Measurements from ENCODE around the gene EEF1AKMT3.
"Not testable (repeated sequence)": the region's sequence is repeated elsewhere in the genome, so short reads cannot be mapped to it uniquely, and the experiment has no call there.

The EEF1AKMT3 gene

GRCh38 chr12:57795354-57795753, 22.9 kb downstream of the EEF1AKMT3 start:
- DNase-seq, result no peak

GRCh38 chr12:57796996-57797395, 24.6 kb downstream of the EEF1AKMT3 start:
- no peak for DNase-seq

DNA sequence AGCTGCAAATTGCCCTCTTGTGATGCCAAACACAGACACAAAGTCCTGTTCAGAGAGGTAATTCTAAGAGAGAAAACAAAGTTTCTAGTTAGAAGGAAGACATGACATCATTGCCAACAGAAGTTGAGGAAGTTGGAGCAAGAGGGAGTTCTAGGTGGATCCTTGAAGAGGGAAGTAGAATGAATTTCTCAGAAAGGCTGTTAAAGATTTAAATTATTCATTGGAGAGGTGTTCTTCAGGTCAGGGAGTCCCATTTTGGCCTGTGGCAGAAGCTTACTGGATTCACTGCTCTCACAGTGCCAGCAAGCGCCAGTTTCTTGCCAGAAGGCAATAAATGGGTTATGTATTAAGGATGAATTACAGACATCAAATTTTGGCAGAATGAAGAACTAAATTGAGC, 25.5 kb downstream of the EEF1AKMT3 start:
- no peak for DNase-seq

DNA sequence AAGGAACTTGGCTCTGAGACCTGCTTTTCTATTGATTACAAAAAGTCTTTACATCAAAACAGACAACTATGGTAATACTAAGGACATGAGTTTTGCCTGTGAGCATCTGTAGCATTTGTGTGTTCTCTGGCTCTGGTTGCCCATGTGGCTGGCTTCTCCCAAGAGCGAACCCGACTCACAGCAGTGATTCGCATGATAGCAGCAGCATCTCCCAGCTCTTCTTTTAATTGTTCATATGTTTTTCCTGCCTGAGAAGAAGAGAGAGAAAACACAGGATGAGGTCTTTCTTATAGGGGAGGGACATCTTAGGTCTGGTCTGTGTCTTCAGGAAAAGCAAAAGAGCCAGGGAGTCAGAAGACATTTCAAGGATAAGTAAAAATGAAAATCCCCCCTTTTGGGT, 28.6 kb downstream of the EEF1AKMT3 start:
- DNase-seq, result no peak

- DNase-seq, result no peak
Observed at GRCh38 chr12:57802607-57803006, 30.2 kb downstream of the EEF1AKMT3 start.

DNA sequence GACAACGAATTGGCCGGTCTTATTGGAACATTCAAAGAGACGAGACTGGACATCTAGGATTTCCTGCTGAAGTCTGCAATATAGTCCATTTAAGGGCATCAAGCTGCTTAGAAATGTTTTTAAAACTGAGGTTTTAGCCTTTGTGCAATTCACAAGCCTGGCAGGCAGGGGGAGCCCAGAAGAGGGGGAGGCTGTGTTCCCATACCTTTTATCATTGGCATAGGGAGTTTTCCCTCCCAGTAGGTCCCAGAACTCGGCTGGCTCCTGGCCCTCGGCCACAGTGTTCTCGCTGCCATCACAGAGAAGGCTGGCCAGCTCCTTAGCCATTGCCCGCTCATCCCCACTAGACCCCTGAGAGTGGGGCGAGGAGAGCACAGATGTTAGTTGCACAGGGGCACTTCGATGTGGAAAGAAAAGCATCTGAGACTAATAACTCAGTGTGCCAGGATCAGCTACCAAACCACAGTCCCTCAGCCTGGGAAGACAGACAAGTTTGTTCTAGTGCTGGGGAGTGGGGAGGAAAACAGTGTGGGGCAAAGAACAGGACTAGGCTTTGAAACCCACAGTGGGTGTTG, 31.0 kb downstream of the EEF1AKMT3 start:
- no peak for DNase-seq

DNA sequence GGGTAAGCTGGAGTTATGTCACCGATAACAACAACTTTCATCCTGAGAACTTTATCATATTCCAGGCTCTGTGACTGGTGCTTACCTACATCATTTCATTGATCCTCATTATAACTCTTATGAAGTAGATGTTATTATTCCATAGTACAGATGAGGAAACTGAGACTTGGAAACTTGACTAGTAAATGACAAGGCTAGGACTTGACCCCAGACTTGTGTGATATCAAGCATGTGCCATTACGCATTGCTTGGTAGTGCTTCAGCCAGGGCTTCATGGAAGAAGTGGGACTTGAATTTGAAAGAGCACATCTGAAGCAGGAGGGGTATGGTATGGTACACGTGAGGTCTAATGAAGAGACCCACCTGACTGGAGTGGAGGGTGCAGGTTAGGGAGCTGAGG, 34.3 kb downstream of the EEF1AKMT3 start:
- DNase-seq, result no peak

DNA sequence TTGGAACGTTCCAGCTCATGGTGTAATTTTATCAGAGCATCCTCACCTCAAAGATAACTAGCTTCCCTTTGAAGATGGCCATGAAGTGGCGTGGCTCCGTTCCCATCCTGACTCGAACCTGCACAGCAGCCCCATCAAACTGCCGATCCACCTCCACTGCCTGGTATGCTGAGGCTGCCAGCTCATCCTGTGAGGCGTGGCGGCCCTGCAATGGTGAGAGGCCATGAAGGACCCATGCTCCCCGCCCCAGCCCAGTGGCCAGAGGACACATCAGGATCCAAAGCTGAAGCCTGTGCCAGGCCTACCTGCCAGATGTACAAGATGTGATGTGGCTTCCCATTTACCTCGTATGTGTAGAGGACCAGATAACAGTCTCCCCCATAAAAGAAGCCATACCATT, 34.9 kb downstream of the EEF1AKMT3 start:
- DNase-seq, result no peak

GRCh38 chr12:57808351-57808750, 35.9 kb downstream of the EEF1AKMT3 start:
- no peak for DNase-seq

DNA sequence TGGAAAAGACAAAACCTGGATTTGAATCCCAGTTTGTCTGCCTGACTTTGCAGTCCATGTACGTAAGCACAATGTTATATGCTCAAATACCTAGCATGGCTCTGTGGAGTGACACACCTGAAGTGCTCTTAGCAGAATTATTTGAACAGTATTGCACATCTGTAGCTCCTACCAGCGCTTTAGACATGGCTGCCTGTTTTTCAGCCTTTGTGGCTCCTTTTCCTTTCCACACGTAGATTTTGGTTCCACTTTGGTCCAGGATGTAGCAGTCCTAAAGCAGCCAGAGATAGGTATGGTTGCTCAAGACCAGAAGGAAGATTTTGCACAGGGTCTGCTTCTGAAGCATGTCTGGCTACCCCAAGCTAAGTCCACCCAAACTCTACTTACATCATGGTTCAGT, 37.0 kb downstream of the EEF1AKMT3 start:
- DNase-seq, result no peak

DNA sequence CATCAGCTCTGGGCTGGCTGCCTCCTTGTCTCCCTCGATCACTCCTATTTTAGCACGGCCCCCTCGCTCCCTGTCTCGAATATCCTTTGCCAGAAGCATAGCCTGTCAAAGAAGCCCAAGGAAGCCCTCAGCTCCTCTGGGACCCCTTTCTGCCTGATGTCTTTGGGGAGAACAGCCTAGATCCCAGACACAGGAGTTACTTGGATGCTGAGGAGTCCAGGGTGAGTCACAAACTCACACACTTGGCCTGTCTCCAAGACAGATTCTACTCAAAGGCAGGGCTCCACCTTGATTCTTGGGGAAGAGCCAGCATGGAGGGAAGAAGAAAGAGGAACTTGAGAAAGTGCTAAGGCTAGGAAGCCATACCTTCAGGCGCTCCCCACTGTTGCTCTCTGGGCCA, 38.0 kb downstream of the EEF1AKMT3 start:
- DNase-seq, result no peak

DNA sequence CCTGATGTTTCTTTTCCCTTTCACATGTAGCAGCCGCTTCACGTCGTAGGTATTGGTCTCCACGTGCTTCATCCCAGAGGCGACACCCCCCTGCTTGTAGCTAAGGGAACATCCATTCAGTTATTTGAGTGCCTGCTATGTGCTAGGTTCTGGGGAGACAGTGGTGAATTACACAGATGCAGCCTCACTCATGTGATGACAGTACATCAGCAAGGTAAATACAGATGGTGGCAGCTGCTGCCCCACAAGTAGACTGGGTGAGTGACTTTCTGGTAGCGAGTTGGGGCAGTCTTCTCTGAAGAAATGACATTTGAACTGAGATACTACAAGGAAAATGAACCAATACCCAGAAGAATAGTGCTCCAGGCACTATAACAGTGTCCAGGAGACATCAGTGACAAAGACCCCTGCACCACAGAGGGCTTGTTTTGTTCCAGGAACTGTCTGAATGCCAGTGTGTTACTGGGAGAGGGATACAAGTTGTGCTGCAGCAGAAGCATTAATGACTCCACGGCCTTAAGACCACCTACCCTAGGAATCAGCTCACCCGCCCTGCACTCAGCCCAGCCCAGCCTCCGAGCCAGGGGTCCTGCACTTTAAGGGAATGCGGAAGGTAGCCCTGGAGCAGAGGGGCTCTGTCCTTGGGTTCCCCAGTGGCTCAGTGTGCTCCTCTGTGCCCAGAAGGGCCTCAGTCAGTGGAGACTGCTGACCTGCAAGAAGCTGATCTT, 38.8 kb downstream of the EEF1AKMT3 start:
- no peak for DNase-seq

GRCh38 chr12:57813111-57813970, 40.9 kb downstream of the EEF1AKMT3 start:
- no peak for DNase-seq

DNA sequence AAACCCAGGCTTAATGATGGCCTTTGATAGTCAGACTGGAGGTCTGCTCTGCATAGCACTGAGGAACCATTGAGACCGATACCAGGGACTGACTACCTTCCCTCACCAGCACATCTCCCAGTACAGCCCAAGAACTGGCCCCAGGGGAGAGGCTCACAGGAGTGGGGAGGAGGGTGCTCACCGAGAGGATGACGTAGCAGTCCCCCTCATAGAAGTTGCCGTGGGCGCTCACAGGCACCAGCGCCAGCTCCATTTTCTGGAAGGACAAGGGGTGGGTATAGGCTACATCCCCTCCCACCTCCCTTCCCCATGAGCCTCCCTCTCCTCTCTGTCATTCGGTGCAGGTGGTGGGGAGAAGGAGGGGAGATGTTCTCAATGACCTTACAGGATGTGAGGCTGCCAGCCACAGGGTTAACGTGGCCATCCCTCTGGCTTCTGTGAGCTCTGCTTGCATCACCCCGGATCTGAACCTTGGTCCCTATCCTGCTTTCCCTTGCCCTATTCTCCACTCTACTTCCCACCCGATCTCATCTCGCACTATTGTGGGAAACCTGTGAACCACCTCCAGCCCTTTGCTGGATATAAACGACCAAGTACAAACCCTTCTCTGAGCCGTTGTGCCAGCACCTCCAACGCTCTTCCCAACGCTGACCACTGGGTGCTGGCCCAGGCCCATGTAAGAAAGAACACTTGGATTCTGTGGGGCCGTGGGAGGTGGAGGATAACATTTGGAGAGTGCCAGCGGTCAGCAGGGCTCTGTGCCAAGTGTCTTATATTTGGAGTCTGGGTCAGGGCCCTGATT, 41.8 kb downstream of the EEF1AKMT3 start:
- no peak for DNase-seq

GRCh38 chr12:57815177-57816000, 43.0 kb downstream of the EEF1AKMT3 start:
- DNase-seq, result no peak

- DNase-seq, result no peak
Observed at GRCh38 chr12:57816001-57816854, 43.8 kb downstream of the EEF1AKMT3 start.

DNA sequence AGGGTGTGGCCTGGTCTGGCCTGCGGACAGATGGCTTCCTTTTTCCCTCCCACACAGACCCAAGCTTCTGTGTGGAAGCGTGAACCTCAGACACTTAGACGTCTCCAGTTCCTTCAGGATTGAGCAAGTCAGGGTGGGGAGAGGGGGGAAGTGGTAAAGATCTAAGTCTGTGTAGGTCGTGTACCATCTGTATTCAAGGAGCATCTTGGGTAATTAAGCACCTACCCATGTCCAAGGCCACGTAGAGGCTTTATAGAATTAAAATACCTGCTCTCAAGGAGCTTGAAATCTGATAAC, 44.4 kb downstream of the EEF1AKMT3 start:
- DNase-seq, result no peak

GRCh38 chr12:57817261-57817989, 45.0 kb downstream of the EEF1AKMT3 start:
- no peak for DNase-seq

DNA sequence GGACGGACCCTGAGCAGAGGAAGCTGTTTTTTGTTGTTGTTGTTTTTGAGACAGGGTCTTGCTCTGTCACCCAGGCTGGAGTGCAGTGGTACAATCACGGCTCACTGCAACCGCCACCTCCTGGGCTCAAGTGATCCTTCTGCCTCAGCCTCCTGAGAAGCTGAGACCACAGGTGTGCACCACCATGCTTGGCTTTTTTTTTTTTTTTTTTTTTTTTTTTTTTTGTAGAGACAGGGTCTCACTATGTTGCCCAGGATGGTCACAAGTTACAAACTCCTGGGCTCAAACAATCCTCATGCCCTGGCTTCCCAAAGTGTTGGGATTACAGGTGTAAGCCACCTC, 45.5 kb downstream of the EEF1AKMT3 start:
- DNase-seq, result not testable (repeated sequence)

DNA sequence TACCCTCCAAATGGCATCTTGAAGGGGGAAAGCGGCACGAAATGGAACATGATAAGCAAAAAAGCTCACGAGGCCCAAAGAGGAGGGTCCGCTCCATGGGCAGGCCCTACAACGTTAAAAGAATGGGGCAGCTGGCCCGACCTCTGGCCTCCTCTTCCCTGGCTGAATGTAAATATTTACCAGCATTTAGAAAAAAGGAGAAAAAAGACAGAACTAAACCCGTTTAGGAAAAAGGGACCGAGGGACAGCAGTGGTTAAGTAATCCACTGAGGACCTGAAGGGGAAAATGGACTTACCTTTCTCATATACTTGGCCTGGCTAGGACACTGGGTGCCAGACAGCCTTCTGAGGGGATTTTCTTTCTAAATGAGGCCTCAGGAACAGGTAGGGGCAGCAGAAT, 47.7 kb downstream of the EEF1AKMT3 start:
- not testable (repeated sequence) for DNase-seq

DNA sequence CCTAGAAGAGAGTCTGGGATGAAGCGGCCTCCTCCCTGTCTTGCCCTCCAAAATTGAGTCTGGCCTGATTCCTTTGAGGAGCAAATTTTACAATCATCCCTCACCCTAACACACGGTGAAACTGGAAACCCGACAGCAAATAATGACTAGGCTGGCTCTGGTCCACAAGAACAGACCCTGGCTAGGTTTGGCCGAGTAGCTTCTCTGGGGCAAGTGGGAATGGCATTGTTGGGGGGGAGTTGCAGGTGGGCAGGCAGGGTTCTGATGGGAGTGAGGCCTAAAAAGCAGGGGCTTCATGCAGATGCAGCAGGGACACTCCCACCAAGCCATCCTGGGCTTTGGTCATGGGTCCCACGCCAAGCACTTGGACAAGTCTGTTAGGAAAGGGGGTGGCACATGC, 48.6 kb downstream of the EEF1AKMT3 start:
- DNase-seq, result not testable (repeated sequence)

Measured in NCI-H1092 (cell line).